Measurements from ENCODE around the gene XKR3. TPM values are rescaled to one million over a fixed set of nuclear protein-coding genes. Genes with fewer than 3 reads are reported as not detected.

XKR3 gene
- total and polyA plus RNA-seq, 2 donors (not counting 1 experiment from before 2014, with no cell fraction given), result not detected

GRCh38 chr22:16819249-16819648 lies 6.0 kb downstream of the XKR3 start:
- H3K9ac ChIP-seq (ENCODE audit: low read length), result no peak overlapping the region
- H3K4me3 ChIP-seq (ENCODE audit: control extremely low read depth in 1 of 5, extremely low read depth in 1 of 5, insufficient read depth in 1 of 5, low read depth in 2 of 5, low read length in 4 of 5), result no peak overlapping the region
- ATAC-seq (ENCODE audit: low read depth) (no peak), DNase-seq (no peak)
- peaks cover 17% of the 10 kb centered on the region for H3K4me1 Mint-ChIP-seq
- no peaks in the 10 kb centered on the region for H3K36me3 ChIP-seq (replicated peaks in 1 of 2; ENCODE audit: control extremely low read depth in 1 of 2, control insufficient read depth in 1 of 2, extremely low read depth in 1 of 2, insufficient read depth in 2 of 2, low read length in 1 of 2)
- H3K27ac Mint-ChIP-seq, result no peak overlapping the region
- intact Hi-C loops (cut with micrococcal nuclease), result no loop called here
- no peak overlapping the region for H2AFZ ChIP-seq (ENCODE audit: insufficient read depth, low read depth, low read length, poor library complexity, severe bottlenecking)
- no peaks in the 10 kb centered on the region for H3K9me3 Mint-ChIP-seq (ENCODE audit: insufficient read depth)
- H4K20me1 ChIP-seq (ENCODE audit: control insufficient read depth, insufficient read depth, low read length, poor library complexity, severe bottlenecking), result no peaks in the 10 kb centered on the region
- POLR2A ChIA-PET, result no interaction called here
- CTCF ChIA-PET, result no interaction called here
- TF ChIP-seq EZH2 (IDR thresholded peaks at IDR 0.05; ENCODE audit: borderline replicate concordance, insufficient read depth, low read depth, low read length, poor library complexity, severe bottlenecking), result no peak
- no peak for TF ChIP-seq CTCF (IDR thresholded peaks at IDR 0.05)
- H3K4me3 Mint-ChIP-seq, result no peak overlapping the region
- no peak overlapping the region for H3K27ac ChIP-seq (ENCODE audit: low read length in 2 of 2)
- H3K27me3 ChIP-seq (replicated peaks in 1 of 4; ENCODE audit: control extremely low read depth in 1 of 4, control insufficient read depth in 3 of 4, insufficient read depth in 4 of 4, low read length in 3 of 4), result no peaks in the 10 kb centered on the region
- H3K9me3 ChIP-seq (ENCODE audit: control extremely low read depth in 1 of 3, control insufficient read depth in 2 of 3, insufficient read depth in 1 of 3, low read length in 2 of 3), result peaks cover 0 to 5% (median 4%) of the 10 kb centered on the region in 3 donors
- H3K4me1 ChIP-seq (ENCODE audit: control insufficient read depth in 2 of 2, insufficient read depth in 2 of 2, low read length in 2 of 2), result peaks cover 5 to 8% of the 10 kb centered on the region in 2 donors
- H3K27me3 Mint-ChIP-seq, result no peaks in the 10 kb centered on the region
- H3K79me2 ChIP-seq (ENCODE audit: control insufficient read depth, insufficient read depth, low read length), result no peaks in the 10 kb centered on the region
- H3K4me2 ChIP-seq (replicated peaks; ENCODE audit: low read depth, low read length, poor library complexity, severe bottlenecking), result no peak overlapping the region

- H3K27me3 Mint-ChIP-seq, result no peaks in the 10 kb centered on the region
- Histone ChIP-seq H2AFZ (ENCODE audit: insufficient read depth, low read depth, low read length, poor library complexity, severe bottlenecking) (no peak overlapping the region), H3K9ac (ENCODE audit: low read length) (no peak overlapping the region), H3K36me3 (replicated peaks in 1 of 2; ENCODE audit: control extremely low read depth in 1 of 2, control insufficient read depth in 1 of 2, extremely low read depth in 1 of 2, insufficient read depth in 2 of 2, low read length in 1 of 2) (no peaks in the 10 kb centered on the region), H3K4me2 (replicated peaks; ENCODE audit: low read depth, low read length, poor library complexity, severe bottlenecking) (no peak overlapping the region), H3K4me3 (ENCODE audit: control extremely low read depth in 1 of 5, extremely low read depth in 1 of 5, insufficient read depth in 1 of 5, low read depth in 2 of 5, low read length in 4 of 5) (no peak overlapping the region), H3K27me3 (replicated peaks in 1 of 4; ENCODE audit: control extremely low read depth in 1 of 4, control insufficient read depth in 3 of 4, insufficient read depth in 4 of 4, low read length in 3 of 4) (no peaks in the 10 kb centered on the region), H4K20me1 (ENCODE audit: control insufficient read depth, insufficient read depth, low read length, poor library complexity, severe bottlenecking) (no peaks in the 10 kb centered on the region), H3K27ac (ENCODE audit: low read length in 2 of 2) (no peak overlapping the region), H3K9me3 (ENCODE audit: control extremely low read depth in 1 of 3, control insufficient read depth in 2 of 3, insufficient read depth in 1 of 3, low read length in 2 of 3) (peaks cover 0 to 7% (median 4%) of the 10 kb centered on the region in 3 donors), H3K4me1 (ENCODE audit: control insufficient read depth in 2 of 2, insufficient read depth in 2 of 2, low read length in 2 of 2) (peaks cover 5 to 8% of the 10 kb centered on the region in 2 donors), H3K79me2 (ENCODE audit: control insufficient read depth, insufficient read depth, low read length) (no peaks in the 10 kb centered on the region)
- DNase-seq, result no peak
- no peaks in the 10 kb centered on the region for H3K9me3 Mint-ChIP-seq (ENCODE audit: insufficient read depth)
- intact Hi-C loops (cut with micrococcal nuclease), result no loop called here
- ATAC-seq (ENCODE audit: low read depth), result no peak
- TF ChIP-seq EZH2 (IDR thresholded peaks at IDR 0.05; ENCODE audit: borderline replicate concordance, insufficient read depth, low read depth, low read length, poor library complexity, severe bottlenecking), result no peak
- no peak for TF ChIP-seq CTCF (IDR thresholded peaks at IDR 0.05)
- ChIA-PET POLR2A (no interaction called here), CTCF (no interaction called here)
- no peak overlapping the region for H3K27ac Mint-ChIP-seq
- no peak overlapping the region for H3K4me3 Mint-ChIP-seq
- peaks cover 12% of the 10 kb centered on the region for H3K4me1 Mint-ChIP-seq
- 85% methylated on average over 2 of the region's 2 CpGs for WGBS (ENCODE audit: insufficient coverage)
Observed at GRCh38 chr22:16818538-16818937, 6.7 kb downstream of the XKR3 start.

All from B cell (primary cell).